ENCODE measurements around the gene PDCD6IP.

The PDCD6IP gene

DNA sequence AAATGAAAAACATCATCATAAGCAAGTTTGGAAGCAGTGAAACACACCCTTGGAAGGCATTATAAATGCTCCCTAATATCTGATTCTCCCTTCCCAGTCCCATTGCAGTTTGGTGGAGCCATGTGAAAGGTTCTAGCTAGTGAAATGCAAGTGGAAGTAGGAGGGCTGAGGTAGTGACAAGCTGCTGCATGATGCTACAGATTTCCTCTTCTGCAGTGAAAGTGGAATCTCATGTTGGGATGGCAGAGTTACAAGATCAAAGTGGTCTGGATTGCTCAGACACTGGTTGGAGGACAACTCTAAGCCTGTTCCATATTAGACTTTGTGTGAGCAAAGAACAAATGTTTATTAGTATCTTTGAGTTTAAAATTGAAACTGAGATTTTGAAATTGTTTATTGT, 3.3 kb upstream of the PDCD6IP start:
- Histone ChIP-seq H3K36me3 (ENCODE audit: low read depth) (no peaks in the 10 kb centered on the region), H3K4me1 (ENCODE audit: insufficient read depth, poor library complexity, severe bottlenecking) (peaks cover 15% of the 10 kb centered on the region), H3K27me3 (ENCODE audit: insufficient read depth, poor library complexity, severe bottlenecking) (no peaks in the 10 kb centered on the region), H3K9me3 (ENCODE audit: severe bottlenecking) (no peaks in the 10 kb centered on the region), H3K27ac (ENCODE audit: poor library complexity, severe bottlenecking) (no peak overlapping the region), H3K4me3 (ENCODE audit: severe bottlenecking) (no peak overlapping the region)
- TF ChIP-seq, protein P1, sequence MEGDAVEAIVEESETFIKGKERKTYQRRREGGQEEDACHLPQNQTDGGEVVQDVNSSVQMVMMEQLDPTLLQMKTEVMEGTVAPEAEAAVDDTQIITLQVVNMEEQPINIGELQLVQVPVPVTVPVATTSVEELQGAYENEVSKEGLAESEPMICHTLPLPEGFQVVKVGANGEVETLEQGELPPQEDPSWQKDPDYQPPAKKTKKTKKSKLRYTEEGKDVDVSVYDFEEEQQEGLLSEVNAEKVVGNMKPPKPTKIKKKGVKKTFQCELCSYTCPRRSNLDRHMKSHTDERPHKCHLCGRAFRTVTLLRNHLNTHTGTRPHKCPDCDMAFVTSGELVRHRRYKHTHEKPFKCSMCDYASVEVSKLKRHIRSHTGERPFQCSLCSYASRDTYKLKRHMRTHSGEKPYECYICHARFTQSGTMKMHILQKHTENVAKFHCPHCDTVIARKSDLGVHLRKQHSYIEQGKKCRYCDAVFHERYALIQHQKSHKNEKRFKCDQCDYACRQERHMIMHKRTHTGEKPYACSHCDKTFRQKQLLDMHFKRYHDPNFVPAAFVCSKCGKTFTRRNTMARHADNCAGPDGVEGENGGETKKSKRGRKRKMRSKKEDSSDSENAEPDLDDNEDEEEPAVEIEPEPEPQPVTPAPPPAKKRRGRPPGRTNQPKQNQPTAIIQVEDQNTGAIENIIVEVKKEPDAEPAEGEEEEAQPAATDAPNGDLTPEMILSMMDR (IDR thresholded peaks at IDR 0.05; ENCODE audit: poor library complexity, severe bottlenecking), result no peak
- DNase-seq (ENCODE audit: low spot score), result no peak
- ATAC-seq (ENCODE audit: low read depth), result no peak

DNA sequence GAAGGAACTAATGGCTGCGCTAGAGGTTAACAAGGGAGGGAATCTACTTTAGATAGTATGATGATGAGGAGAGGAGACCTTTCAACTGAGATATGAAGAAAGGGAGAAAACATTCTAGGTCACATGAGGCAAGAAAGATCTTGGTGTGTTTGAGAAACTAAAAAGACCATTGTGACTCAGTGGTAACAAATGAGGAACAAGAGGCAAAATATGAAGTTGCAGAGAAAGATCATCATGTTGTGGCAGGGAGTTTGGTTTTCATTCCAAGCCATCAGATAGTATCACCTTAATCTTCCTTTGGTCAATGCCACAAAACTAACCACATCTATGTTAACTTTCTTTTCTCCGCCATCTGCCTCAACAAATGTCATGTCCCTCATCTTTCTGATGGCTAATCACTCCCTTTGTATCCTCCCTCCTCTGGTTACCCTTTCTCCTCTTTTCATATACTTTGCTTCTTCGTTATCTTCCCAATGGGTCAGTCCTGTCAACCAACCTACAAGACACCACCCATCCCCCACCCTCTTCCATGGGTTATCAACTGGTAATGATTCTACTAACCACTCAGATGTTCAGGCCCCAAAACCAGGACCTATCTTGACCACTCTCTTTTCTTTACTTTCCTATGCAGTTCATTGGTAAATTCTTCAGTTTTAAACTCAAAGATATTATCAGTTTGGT, 2.4 kb upstream of the PDCD6IP start:
- Histone ChIP-seq H3K4me3 (ENCODE audit: severe bottlenecking) (no peak overlapping the region), H3K27me3 (ENCODE audit: insufficient read depth, poor library complexity, severe bottlenecking) (no peaks in the 10 kb centered on the region), H3K9me3 (ENCODE audit: severe bottlenecking) (no peaks in the 10 kb centered on the region), H3K36me3 (ENCODE audit: low read depth) (peaks cover 4% of the 10 kb centered on the region; the same call in 1 of the 2 replicates), H3K4me1 (ENCODE audit: insufficient read depth, poor library complexity, severe bottlenecking) (peaks cover 16% of the 10 kb centered on the region), H3K27ac (ENCODE audit: poor library complexity, severe bottlenecking) (no peak overlapping the region)
- DNase-seq (ENCODE audit: low spot score), result no peak
- ATAC-seq (ENCODE audit: low read depth), result no peak
- TF ChIP-seq, protein P1 (IDR thresholded peaks at IDR 0.05; ENCODE audit: poor library complexity, severe bottlenecking), result no peak

DNA sequence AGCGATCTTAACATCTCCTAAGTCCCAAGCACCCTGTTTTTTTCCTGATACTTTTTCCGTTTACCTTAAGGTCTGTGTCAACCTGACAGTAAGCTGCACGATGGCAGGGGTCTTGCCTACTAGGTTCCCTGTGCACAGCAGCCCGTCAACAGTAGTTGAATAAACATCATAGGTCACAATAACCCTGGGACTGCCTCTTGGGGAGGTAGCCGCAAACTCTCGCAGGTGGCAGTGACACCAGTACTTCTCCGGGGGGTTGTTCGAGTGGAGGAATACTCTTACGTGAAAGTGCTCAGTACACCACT, 365 bp upstream of the PDCD6IP start:
- Histone ChIP-seq H3K27me3 (ENCODE audit: insufficient read depth, poor library complexity, severe bottlenecking) (no peaks in the 10 kb centered on the region), H3K9me3 (ENCODE audit: severe bottlenecking) (no peaks in the 10 kb centered on the region), H3K27ac (ENCODE audit: poor library complexity, severe bottlenecking) (peak overlapping the region; percentile 84), H3K4me1 (ENCODE audit: insufficient read depth, poor library complexity, severe bottlenecking) (peaks cover 18% of the 10 kb centered on the region), H3K4me3 (ENCODE audit: severe bottlenecking) (peak overlapping the region; percentile 77), H3K36me3 (ENCODE audit: low read depth) (peaks cover 11% of the 10 kb centered on the region)
- TF ChIP-seq, protein P1 (IDR thresholded peaks at IDR 0.05; ENCODE audit: poor library complexity, severe bottlenecking), result no peak
- ATAC-seq (ENCODE audit: low read depth), result no peak
- no peak for DNase-seq (ENCODE audit: low spot score)

DNA sequence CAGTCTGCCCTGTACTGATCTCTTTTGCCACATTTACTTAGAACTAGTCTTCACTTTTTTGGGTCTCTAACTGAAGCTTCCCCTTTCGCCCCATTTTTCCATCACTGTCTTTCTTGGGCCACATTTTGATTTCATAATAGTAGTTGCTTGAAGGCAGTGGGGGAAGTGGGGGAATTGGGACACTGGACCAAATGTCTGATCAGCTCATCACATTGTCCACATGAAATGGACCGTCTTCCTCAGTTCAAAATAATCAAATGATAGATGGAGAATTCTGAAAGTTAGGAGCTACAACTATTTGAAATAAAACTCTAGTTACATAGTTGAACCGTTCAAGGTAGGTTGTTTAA, 747 bp downstream of the PDCD6IP start:
- Histone ChIP-seq H3K27me3 (ENCODE audit: insufficient read depth, poor library complexity, severe bottlenecking) (no peaks in the 10 kb centered on the region), H3K9me3 (ENCODE audit: severe bottlenecking) (no peaks in the 10 kb centered on the region), H3K4me3 (ENCODE audit: severe bottlenecking) (peak overlapping the region; percentile 77), H3K27ac (ENCODE audit: poor library complexity, severe bottlenecking) (peak overlapping the region; percentile 84), H3K4me1 (ENCODE audit: insufficient read depth, poor library complexity, severe bottlenecking) (peaks cover 18% of the 10 kb centered on the region), H3K36me3 (ENCODE audit: low read depth) (peaks cover 22% of the 10 kb centered on the region)
- ATAC-seq (ENCODE audit: low read depth), result peak; percentile 2; the same call in 2 of the 3 replicates
- DNase-seq (ENCODE audit: low spot score), result no peak
- TF ChIP-seq, protein P1 (IDR thresholded peaks at IDR 0.05; ENCODE audit: poor library complexity, severe bottlenecking), result no peak

DNA sequence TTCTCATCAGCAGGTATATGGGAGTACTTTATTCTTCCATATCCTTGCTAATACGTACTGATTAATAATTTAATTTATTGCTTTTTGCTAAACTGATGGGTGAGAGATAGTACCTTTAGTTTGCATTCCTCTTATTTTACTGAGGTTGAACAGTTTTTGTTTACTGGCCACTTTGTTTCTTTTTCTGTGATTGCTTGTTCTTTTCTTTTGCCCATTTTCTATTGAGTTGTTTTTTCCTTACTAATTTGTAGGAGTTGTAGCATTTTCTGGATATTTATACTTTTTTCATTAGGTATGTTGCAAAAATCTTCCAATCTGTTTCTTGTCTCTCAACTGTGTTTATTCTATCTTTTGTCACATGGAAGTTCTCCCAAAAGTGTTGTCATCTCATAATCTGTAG, 4.8 kb downstream of the PDCD6IP start:
- Histone ChIP-seq H3K36me3 (ENCODE audit: low read depth) (peaks cover 38% of the 10 kb centered on the region), H3K9me3 (ENCODE audit: severe bottlenecking) (no peaks in the 10 kb centered on the region), H3K27me3 (ENCODE audit: insufficient read depth, poor library complexity, severe bottlenecking) (no peaks in the 10 kb centered on the region), H3K4me3 (ENCODE audit: severe bottlenecking) (no peak overlapping the region), H3K4me1 (ENCODE audit: insufficient read depth, poor library complexity, severe bottlenecking) (peaks cover 13% of the 10 kb centered on the region), H3K27ac (ENCODE audit: poor library complexity, severe bottlenecking) (no peak overlapping the region)
- no peak for DNase-seq (ENCODE audit: low spot score)
- TF ChIP-seq, protein P1 (IDR thresholded peaks at IDR 0.05; ENCODE audit: poor library complexity, severe bottlenecking), result no peak
- no peak for ATAC-seq (ENCODE audit: low read depth)
